Measurements from ENCODE around the gene FPR2. TPM values are rescaled to one million over a fixed set of nuclear protein-coding genes. Genes with fewer than 3 reads are reported as not detected.

The FPR2 gene
- total RNA-seq, 1 donor from 2014 or later = 1.4 TPM

DNA sequence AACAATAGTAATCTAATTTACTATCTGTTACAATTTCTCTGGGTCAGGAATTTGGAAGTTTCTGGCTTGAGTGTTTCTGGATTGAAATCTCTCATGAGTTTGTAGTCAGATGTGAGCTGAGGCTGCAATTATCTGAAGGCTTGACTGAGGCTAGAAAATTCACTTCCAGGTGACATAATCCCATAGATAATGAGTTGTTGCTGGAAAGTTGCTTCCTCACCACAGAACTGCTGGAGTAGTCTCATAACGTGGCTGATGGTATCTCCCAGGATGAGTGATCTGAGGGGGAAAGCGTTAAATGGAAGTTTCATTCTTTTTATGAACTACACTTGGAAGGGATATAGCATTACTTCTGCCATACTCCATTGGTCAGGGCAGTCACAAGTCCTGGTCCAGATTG, 18.7 kb downstream of the FPR2 start:
- intact Hi-C loops (cut with DNase I) = no loop called here

DNA sequence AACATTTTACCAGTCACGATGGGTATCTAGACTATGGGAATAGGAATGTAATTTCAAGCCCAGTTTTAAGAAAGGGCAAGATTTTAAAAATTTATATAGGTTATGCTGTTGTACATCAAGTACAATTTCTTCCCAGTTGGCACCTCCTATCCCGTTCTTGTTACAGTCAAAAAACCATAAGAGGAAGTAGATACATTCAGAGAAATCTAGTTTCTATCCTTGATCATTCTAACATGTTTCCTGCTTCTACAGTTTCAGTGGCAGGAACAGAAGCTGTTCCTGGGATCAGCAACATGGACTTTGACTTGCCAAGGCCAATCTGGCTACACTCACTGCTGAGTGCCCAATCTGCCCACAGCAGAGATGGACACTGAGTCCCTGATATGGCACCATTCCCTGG, 19.3 kb downstream of the FPR2 start:
- no peak for DNase-seq (ENCODE audit: low spot score)
- intact Hi-C loops (cut with DNase I) = no loop called here

More for the DNA sequence above, 18.7 kb downstream of the FPR2 start:
- no peak for DNase-seq (ENCODE audit: low spot score)

DNA sequence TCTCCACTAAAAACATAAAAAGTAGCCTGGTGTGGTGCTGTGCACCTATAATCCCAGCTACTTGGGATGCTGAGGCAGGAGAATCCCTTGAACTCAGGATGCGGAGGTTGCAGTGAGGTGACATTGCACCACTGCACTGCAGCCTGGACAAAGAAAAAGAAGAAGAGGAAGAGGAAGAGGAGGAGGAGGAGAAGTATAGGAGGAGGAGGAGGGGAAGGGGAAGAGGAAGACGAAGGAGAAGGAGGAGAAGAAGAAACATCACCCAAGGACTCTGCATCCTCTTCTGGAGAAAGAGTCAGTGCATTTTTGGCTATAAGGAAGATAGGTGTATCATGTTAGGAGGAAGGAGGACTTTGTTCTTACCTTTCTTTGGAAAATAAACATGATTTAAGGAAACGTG, 21.0 kb downstream of the FPR2 start:
- intact Hi-C loops (cut with DNase I) = no loop called here
- DNase-seq (ENCODE audit: low spot score) = no peak

DNA sequence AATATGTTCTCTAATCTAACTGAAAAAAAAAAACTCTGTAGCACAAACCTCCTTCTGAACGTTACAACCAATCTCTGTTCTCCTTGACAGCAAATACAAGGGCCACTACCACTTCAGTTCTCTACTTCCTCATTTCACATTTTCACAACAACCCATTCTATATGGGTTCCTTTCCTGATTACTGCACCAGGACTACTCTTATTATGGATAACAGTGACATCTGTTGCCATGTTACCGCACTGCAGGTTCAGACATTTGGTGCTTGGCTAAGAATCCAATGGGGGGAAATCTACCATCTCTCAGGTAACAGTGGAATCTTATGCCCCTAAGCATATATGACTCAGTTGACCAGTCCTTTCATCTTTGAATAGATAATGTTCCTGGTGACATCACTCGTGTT, 22.4 kb downstream of the FPR2 start:
- intact Hi-C loops (cut with DNase I) = no loop called here
- DNase-seq (ENCODE audit: low spot score) = no peak

DNA sequence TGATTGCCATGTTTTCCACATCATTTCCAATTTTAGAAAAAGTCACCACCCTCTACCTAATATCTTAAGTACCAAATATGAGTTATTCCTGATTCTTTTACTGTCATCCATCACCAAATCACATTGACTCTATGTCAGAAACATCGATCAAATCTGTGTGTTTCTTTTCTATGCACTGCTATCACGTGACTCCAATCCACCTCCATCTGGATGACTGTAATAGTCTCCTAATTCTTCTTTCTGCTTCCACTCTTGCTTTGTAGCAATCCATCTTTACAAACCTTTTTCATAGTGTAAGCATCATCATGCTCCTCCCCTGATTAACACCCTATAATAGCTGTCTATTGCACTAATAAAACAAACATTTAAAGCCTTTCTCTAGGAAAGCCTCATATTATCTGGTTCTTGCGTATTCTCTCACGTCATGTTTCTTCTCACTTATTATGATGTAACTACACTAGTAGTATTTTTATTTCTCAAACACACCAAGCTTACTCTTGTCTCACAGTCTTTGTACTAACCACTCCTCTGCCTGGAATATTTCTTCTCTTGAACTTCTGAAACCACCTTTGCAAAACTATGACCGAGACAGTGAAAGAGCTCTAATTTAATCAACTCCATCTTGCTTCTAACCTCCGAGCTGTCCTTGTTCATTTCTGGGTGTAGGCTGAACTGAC, 23.3 kb downstream of the FPR2 start:
- intact Hi-C loops (cut with DNase I) = no loop called here

DNA sequence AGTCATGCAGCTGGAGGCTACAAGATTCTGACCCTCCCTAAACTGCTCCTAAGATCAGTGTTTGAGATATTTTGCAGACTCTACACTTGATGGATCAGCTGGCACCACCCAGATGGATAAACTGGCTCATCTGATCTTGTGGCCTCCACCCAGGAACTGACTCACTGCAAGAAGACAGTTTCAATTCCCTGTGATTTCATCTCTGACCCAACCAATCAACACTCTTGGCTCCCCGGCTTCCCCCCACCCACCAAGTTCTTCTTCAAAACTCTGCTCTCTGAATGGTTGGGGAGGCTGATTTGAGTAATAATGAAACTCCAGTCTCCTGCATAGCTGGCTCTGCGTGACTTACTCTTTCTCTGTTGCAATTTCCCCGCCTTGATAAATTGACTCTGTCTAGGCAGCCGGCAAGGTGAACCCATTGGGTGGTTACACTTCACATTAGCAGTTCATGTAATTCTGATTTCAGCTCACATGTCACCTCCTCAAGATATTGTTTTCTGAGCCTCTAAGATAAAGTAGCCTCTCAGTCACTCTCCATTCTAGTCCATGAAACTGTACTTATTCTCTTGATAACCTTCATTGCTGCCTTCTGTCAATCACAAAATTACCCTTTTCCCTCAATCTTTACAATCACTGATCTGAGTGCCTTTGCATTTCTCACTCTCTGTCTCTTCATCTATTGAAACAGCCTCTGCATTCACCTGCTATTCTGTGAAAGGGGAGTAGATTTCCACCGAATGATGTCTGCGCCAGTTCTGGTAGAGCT, 24.1 kb downstream of the FPR2 start:
- intact Hi-C loops (cut with DNase I) = no loop called here
- no peak for DNase-seq (ENCODE audit: low spot score)

More for the DNA sequence above, 23.3 kb downstream of the FPR2 start:
- no peak for DNase-seq (ENCODE audit: low spot score)

DNA sequence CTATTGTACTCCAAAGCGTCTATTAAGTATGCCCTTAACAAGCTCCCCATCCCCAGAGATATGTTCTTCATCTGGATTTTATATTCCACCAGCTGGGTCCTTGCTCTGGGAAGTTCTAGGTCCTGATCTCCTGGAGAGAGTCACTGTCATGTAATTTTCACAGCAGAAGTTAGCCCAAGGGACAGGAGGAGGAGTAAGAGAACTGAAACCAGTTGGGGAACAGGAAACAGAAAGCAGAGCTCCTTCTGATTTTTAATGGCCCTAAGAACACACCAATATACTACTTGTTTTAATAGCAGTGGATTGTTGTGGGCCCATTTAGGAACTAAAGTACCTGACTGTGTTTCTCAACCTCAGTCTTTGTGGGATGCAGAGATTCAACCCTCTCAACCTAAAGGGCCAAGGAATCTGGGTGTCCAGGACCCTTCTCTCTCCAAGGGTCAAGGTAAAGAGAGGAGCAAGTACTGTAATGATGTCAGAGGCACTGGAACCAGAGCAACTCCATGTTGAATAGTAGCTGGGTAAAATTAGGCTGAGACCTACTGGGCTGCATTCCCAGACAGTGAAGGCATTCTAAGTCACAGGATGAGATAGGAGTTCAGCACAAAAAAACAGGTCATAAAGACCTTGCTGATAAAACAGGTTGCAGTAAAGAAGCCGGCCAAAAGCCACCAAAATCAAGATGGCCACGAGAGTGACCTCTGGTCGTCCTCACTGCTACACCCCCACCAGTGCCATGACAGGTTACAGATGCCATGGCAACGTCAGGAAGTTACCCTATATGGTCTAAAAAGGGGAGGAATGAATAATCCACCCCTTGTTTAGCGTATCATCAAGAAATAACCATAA, 25.9 kb downstream of the FPR2 start:
- DNase-seq (ENCODE audit: low spot score) = no peak

DNA sequence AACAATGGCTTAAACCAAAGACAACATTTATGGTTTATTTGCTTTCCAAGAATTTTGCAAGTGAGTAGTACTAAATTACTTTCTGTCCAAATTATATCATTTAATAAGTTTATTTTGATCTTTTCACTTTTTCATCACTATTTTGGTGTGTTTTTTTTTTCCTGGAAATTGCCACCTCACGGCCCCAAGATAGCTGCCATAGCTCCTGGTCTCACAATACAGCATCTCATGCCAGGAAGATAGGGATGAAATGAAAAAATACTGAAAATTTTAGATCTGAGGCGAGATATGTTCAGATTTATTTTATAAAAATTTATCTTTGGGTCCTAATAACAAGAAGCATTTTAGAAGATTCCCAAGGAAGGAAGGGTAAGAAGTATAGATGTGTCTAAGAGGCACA, 27.0 kb downstream of the FPR2 start:
- intact Hi-C loops (cut with DNase I) = no loop called here
- DNase-seq (ENCODE audit: low spot score) = no peak

More for the DNA sequence above, 25.9 kb downstream of the FPR2 start:
- intact Hi-C loops (cut with DNase I) = no loop called here

DNA sequence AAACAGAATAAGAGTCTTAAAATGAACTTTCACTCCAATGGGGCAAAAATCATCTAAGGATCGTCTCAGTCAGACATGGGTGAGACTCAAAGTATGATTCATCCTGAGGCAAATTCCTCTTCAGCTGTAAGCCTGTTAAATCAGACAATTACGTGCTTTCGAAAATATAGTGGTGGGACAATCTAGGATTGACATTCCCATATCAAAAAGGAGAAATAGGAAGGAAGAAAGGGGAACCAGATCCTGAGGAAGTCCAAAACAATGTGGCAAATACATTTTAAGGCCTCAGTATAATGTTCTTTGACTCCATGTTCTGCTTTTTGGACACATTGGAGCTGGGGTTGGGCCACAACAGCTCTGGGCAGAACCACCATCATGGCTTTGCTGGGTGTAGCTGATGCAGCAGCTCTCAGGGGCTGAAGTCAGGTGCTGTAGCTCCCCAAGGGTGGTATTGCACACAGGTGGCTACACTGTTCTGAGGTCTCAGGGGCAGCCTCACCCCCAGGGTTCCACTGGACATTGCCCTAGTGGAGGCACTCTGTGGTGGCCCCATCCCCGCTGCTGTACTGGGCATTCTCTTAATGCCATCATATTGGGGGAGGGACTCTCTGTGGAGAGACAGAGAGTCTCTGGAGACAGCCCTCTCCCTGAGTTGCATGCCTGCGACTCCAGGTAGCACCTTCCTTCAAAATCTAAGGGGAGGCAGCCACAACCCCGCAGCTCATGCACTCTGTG, 28.2 kb downstream of the FPR2 start:
- intact Hi-C loops (cut with DNase I) = no loop called here
- DNase-seq (ENCODE audit: low spot score) = no peak

DNA sequence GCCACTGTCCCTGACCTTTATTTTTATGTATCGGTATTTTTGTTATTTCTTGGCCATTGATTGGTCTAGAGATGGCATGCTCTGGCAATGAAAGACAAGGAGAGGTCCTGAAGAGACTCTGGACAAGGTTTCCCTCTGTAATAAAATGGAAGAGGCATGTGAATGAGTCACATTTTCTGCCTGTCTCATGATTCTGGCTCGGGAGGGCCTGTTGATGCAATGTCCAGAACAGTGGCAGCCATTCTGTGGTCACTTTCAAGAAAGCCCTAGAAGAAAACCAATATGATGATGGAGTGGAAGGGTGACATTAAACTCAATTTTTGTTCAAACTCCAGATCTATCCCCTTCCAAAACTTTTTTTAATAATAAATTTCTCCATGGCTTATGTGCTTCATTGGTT, 32.0 kb downstream of the FPR2 start:
- no peak for DNase-seq (ENCODE audit: low spot score)
- intact Hi-C loops (cut with DNase I) = no loop called here

DNA sequence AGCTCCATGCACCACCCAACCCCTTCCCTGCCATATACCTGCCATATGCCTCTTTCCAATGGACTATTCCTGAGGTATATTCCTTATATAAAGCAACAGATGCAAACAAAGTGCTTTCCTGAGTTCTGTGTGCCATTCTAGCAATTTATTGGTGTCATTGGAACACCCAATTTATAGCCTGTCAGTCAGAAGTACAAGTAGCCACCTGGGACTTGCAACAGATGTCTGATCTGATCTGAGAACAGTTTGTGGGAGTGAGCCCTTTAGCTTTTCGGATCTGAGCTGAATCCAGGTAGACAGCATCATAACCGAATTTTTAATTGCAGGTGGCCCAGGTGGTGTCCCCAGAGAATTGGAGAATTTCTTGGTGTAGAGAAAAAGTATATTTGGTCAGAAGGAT, 33.0 kb downstream of the FPR2 start:
- intact Hi-C loops (cut with DNase I) = no loop called here
- no peak for DNase-seq (ENCODE audit: low spot score)

DNA sequence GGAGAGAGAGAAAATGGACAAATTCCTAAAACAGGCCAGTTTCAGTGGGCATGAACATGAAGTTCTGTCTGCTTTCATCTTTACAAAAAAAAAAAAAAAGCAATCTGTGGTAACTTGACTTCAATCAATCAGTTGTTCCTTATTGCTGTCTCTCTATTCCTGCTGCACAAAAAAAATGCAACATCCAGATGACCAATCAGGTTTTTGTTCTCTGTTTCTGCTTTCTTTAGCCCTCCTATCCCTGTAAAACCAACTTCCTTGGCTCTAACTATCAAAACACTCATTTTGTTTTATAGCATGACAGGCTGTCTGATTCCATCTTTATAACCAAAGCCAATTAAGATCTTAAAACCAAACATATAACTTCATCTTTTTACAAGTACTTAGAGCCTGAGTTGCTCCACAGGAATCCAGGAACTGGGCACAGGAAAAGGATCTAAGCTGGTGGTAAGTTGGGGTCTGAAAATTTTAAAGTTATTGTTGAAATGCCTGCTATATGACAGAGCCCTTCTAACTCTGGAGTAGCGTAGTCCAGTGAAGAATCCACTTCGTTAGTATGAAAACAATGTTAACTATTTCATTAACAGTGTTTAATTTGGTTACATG, 34.0 kb downstream of the FPR2 start, which contains the start of gene FPR3:
Gene FPR3, plus strand, starts transcription at position 273 of the 606 bp plus-strand sequence. CDS start 28,592 bp downstream, outside the sequence.
- no peak for DNase-seq (ENCODE audit: low spot score)
- intact Hi-C loops (cut with DNase I) = loop anchor here (5.0 kb wide), 1 partner anchor 93 kb away; no protein-coding TSS in a partner anchor

DNA sequence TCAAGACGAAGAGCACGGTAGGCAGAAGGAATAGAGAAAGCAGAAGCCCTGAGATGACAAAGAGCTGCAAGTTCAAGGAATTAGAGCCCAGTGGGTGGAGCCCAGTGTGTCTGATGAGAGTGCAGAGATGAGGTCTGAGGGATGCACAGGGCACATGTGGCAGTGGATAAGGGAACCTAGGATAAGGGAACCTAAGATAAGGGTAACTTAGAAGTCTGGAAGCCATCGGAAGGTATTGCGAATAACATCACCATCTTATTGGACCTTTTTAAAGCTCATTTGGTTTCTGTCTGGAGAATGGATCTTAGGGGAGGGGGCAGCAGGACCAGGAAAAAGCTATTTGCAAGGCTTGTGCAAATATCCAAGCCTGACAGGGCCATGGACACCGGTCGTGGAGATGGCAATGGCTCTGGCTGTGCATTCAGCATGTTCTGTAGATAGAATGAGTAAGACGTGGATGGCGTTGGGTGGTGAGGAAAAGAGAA, 35.3 kb downstream of the FPR2 start:
- intact Hi-C loops (cut with DNase I) = loop anchor here (5.0 kb wide), 1 partner anchor 94 kb away; no protein-coding TSS in a partner anchor
- DNase-seq (ENCODE audit: low spot score) = no peak

DNA sequence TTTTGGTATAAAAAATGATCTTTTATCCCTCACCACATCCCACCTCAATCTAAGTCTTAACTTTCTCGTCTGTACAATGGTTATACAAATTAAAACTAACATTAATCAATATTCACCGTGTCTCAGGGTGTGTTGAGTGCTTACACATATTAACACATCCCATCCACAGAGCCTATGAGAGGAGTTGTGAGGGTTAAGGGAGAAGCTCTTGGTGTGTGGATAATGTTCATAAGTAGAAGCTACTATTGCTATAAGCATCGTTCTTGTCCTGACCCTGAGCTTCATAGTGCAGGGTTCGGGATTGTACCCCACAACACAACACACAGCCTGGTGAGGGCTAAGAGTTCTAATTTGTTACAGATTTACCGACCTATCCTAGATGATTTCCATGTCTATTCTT, 36.5 kb downstream of the FPR2 start:
- DNase-seq (ENCODE audit: low spot score) = no peak
- intact Hi-C loops (cut with DNase I) = loop anchor here (5.0 kb wide), 1 partner anchor 95 kb away; no protein-coding TSS in a partner anchor

DNA sequence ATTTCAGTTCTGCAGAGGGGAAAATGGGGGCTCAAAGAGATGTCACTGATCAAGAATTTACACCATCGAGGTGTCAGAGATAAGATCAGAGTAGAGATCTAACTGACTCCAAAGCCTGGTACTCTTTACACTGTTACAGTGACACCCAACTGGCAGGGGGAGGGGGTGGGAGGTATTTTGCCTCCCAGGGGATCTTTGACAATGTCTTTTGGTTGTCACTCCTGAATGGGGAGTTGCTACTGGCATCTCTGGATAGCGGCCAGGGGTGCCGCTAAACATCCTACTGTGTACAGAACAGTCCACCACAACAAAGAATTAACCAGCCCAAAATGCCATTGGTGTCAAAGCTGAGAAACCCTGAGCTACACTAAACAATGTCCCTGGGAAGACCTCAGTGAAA, 37.1 kb downstream of the FPR2 start:
- DNase-seq (ENCODE audit: low spot score) = no peak
- intact Hi-C loops (cut with DNase I) = loop anchor here (2.0 to 5.0 kb wide), 2 partner anchors 96 to 109 kb away; no protein-coding TSS in a partner anchor

DNA sequence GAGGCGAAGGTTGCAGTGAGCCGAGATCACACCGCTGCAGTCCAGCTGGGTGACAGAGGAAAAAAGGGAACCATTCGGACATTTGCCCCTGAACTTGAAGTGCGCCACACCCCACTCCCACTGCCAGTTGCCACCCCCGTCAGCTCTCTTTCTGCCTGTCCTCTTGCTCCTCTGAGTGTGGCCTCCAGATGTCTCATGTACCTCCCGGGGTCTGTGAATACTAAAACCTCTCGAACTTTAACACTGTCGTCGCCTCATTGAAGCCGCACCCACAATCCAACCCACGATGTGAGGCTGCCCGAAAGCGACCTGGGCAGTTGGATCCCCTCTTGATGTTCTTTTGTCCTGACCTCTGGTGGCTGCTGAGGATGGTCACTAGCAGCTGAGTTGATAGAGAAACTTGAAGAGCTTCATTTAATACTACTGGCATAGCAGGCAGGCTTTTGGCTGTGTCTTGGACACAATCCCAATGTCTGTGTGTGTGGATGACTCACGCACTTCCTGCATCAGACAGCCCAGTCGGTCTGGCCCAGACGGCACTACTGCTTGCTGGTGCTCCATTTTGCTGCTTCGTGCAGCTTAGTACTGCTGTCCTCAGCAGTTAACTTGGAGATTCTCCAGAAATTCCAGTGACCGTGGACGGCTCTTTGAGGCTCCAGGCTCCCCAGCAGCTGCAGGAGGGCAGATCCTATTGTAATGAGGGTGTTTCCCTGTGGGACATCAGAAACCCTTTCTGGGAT, 38.2 kb downstream of the FPR2 start:
- peak; percentile 91 for DNase-seq (ENCODE audit: low spot score)
- intact Hi-C loops (cut with DNase I) = loop anchor here (2.0 to 5.0 kb wide), 2 partner anchors 97 to 110 kb away; no protein-coding TSS in a partner anchor

DNA sequence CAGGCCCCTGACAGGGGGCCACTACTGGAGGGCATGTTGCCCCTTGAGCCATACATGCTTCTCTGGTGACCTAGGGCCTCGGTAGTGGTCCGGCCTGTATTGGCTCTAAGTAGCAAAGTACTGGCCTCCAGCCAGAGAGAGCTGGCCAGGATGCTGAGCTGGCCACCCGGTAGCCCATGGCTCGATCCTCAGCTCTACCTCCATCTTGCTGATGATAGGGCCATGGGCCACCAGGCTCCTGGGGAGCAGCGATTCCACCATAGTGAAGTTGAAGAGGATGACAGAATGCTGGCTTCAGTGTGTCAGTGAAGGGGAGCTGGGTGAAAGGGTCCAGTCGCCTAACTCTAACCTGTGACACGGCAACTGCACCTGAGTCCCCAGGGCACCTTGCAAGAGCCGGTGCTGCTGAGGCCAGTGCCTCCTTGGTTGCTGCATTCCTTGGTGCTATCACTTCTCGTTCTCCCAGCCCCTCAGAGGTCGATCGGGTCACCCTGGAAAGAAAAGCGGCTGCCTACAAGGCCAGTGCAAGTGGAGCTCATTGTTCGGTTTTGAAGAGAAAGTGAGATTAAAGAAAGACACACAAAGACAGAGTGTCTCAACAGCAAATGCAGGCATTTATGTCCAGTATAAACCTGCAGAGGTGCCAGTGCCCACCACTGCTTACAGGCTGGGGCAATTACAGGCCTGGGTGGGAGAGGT, 38.9 kb downstream of the FPR2 start:
- intact Hi-C loops (cut with DNase I) = loop anchor here (2.0 to 5.0 kb wide), 2 partner anchors 98 to 111 kb away; no protein-coding TSS in a partner anchor
- no peak for DNase-seq (ENCODE audit: low spot score)
